ENCODE results near the gene NACC2.

Gene NACC2

GRCh38 chr9:136087741-136088480 is 7.2 kb downstream of the NACC2 start:
- Histone ChIP-seq H2BK12ac (ENCODE audit: low read length) (no peak overlapping the region), H4K8ac (ENCODE audit: low read depth, low read length) (no peak overlapping the region), H2AFZ (ENCODE audit: insufficient read depth, low read length, poor library complexity) (no peak overlapping the region), H2BK5ac (ENCODE audit: low read depth, low read length, poor library complexity) (no peak overlapping the region), H3K27me3 (ENCODE audit: insufficient read depth, low read length) (no peaks in the 10 kb centered on the region), H2AK5ac (ENCODE audit: low read length) (no peak overlapping the region), H3K4me1 (ENCODE audit: control insufficient read depth in 1 of 2, insufficient read depth in 2 of 2, low read length in 2 of 2) (peaks cover 18 to 22% of the 10 kb centered on the region in 2 experiments), H3K9me3 (ENCODE audit: insufficient read depth, low read depth, low read length) (no peaks in the 10 kb centered on the region), H3K4me3 (ENCODE audit: low read depth, low read length) (no peak overlapping the region), H2BK120ac (ENCODE audit: insufficient read depth, low read length, poor library complexity) (no peak overlapping the region), H3K36me3 (ENCODE audit: control insufficient read depth in 1 of 2, insufficient read depth in 2 of 2, low read length in 2 of 2) (peaks cover 7% of the 10 kb centered on the region in 2 experiments), H3K79me2 (ENCODE audit: control insufficient read depth, insufficient read depth, low read length, poor library complexity) (peaks cover 4% of the 10 kb centered on the region), H3K9ac (ENCODE audit: low read length) (no peak overlapping the region), H4K91ac (ENCODE audit: low read depth, low read length) (no peak overlapping the region), H3K4me2 (ENCODE audit: low read length) (no peak overlapping the region), H3K14ac (ENCODE audit: low read length) (no peak overlapping the region), H3K4ac (ENCODE audit: low read depth, low read length) (no peak overlapping the region), H3K18ac (ENCODE audit: low read length) (no peak overlapping the region), H3K23ac (ENCODE audit: low read length) (no peak overlapping the region), H3K79me1 (ENCODE audit: low read length) (peaks cover 12% of the 10 kb centered on the region), H3K27ac (ENCODE audit: low read depth, low read length) (no peak overlapping the region), H4K12ac (ENCODE audit: low read depth, low read length) (no peak overlapping the region)
- DNase-seq: no peak
- no CpG with 5 or more reads among the region's 24 CpGs for WGBS (ENCODE audit: extremely low coverage, insufficient coverage, insufficient read length)

- H3K27me3 ChIP-seq (ENCODE audit: insufficient read depth, low read length): no peaks in the 10 kb centered on the region
- peak overlapping the region; percentile 12 for H3K4ac ChIP-seq (ENCODE audit: low read depth, low read length)
- H2BK12ac ChIP-seq (ENCODE audit: low read length): no peak overlapping the region
- no peak overlapping the region for H3K27ac ChIP-seq (ENCODE audit: low read depth, low read length)
- H3K36me3 ChIP-seq (ENCODE audit: control insufficient read depth in 1 of 2, insufficient read depth in 2 of 2, low read length in 2 of 2): peaks cover 1 to 7% of the 10 kb centered on the region in 2 experiments
- WGBS (ENCODE audit: extremely low coverage, insufficient coverage, insufficient read length): no CpG with 5 or more reads among the region's 21 CpGs
- no peak overlapping the region for H4K91ac ChIP-seq (ENCODE audit: low read depth, low read length)
- H2BK120ac ChIP-seq (ENCODE audit: insufficient read depth, low read length, poor library complexity): no peak overlapping the region
- H3K18ac ChIP-seq (ENCODE audit: low read length): no peak overlapping the region
- no peak overlapping the region for H4K8ac ChIP-seq (ENCODE audit: low read depth, low read length)
- H3K4me2 ChIP-seq (ENCODE audit: low read length): no peak overlapping the region
- H3K79me2 ChIP-seq (ENCODE audit: control insufficient read depth, insufficient read depth, low read length, poor library complexity): peaks cover 2% of the 10 kb centered on the region
- no peak overlapping the region for H2AK5ac ChIP-seq (ENCODE audit: low read length)
- H2AFZ ChIP-seq (ENCODE audit: insufficient read depth, low read length, poor library complexity): no peak overlapping the region
- no peak overlapping the region for H3K4me3 ChIP-seq (ENCODE audit: low read depth, low read length)
- no peak overlapping the region for H3K23ac ChIP-seq (ENCODE audit: low read length)
- H3K4me1 ChIP-seq (ENCODE audit: control insufficient read depth in 1 of 2, insufficient read depth in 2 of 2, low read length in 2 of 2): peaks cover 15 to 18% of the 10 kb centered on the region in 2 experiments
- no peak overlapping the region for H3K14ac ChIP-seq (ENCODE audit: low read length)
- no peak overlapping the region for H4K12ac ChIP-seq (ENCODE audit: low read depth, low read length)
- H2BK5ac ChIP-seq (ENCODE audit: low read depth, low read length, poor library complexity): no peak overlapping the region
- no peak for DNase-seq
- H3K9me3 ChIP-seq (ENCODE audit: insufficient read depth, low read depth, low read length): no peaks in the 10 kb centered on the region
- peaks cover 10% of the 10 kb centered on the region for H3K79me1 ChIP-seq (ENCODE audit: low read length)
- no peak overlapping the region for H3K9ac ChIP-seq (ENCODE audit: low read length)
These were observed 7.9 kb downstream of the NACC2 start for GRCh38 chr9:136086951-136087740.

GRCh38 chr9:136086213-136086881 is 8.7 kb downstream of the NACC2 start:
- H2BK12ac ChIP-seq (ENCODE audit: low read length): no peak overlapping the region
- H4K12ac ChIP-seq (ENCODE audit: low read depth, low read length): no peak overlapping the region
- no peaks in the 10 kb centered on the region for H3K79me2 ChIP-seq (ENCODE audit: control insufficient read depth, insufficient read depth, low read length, poor library complexity)
- peaks cover 4% of the 10 kb centered on the region for H3K79me1 ChIP-seq (ENCODE audit: low read length)
- no peak overlapping the region for H2BK120ac ChIP-seq (ENCODE audit: insufficient read depth, low read length, poor library complexity)
- no peak overlapping the region for H3K14ac ChIP-seq (ENCODE audit: low read length)
- no peak overlapping the region for H4K91ac ChIP-seq (ENCODE audit: low read depth, low read length)
- no peak overlapping the region for H2AK5ac ChIP-seq (ENCODE audit: low read length)
- no peak for DNase-seq
- H3K27me3 ChIP-seq (ENCODE audit: insufficient read depth, low read length): no peaks in the 10 kb centered on the region
- H4K8ac ChIP-seq (ENCODE audit: low read depth, low read length): no peak overlapping the region
- no CpG with 5 or more reads among the region's 24 CpGs for WGBS (ENCODE audit: extremely low coverage, insufficient coverage, insufficient read length)
- no peak overlapping the region for H2AFZ ChIP-seq (ENCODE audit: insufficient read depth, low read length, poor library complexity)
- peaks cover 8 to 10% of the 10 kb centered on the region in 2 experiments for H3K4me1 ChIP-seq (ENCODE audit: control insufficient read depth in 1 of 2, insufficient read depth in 2 of 2, low read length in 2 of 2)
- no peaks in the 10 kb centered on the region for H3K9me3 ChIP-seq (ENCODE audit: insufficient read depth, low read depth, low read length)
- H3K23ac ChIP-seq (ENCODE audit: low read length): no peak overlapping the region
- H3K4me3 ChIP-seq (ENCODE audit: low read depth, low read length): no peak overlapping the region
- H3K36me3 ChIP-seq (ENCODE audit: control insufficient read depth in 1 of 2, insufficient read depth in 2 of 2, low read length in 2 of 2): peaks cover 0 to 7% of the 10 kb centered on the region in 2 experiments
- H3K9ac ChIP-seq (ENCODE audit: low read length): no peak overlapping the region
- H3K4ac ChIP-seq (ENCODE audit: low read depth, low read length): no peak overlapping the region
- no peak overlapping the region for H3K27ac ChIP-seq (ENCODE audit: low read depth, low read length)
- H3K18ac ChIP-seq (ENCODE audit: low read length): no peak overlapping the region
- no peak overlapping the region for H3K4me2 ChIP-seq (ENCODE audit: low read length)
- H2BK5ac ChIP-seq (ENCODE audit: low read depth, low read length, poor library complexity): no peak overlapping the region

GRCh38 chr9:136085815-136086212 is 9.3 kb downstream of the NACC2 start:
- Histone ChIP-seq H4K91ac (ENCODE audit: low read depth, low read length) (no peak overlapping the region), H3K4ac (ENCODE audit: low read depth, low read length) (no peak overlapping the region), H3K4me2 (ENCODE audit: low read length) (no peak overlapping the region), H4K8ac (ENCODE audit: low read depth, low read length) (no peak overlapping the region), H3K4me1 (ENCODE audit: control insufficient read depth in 1 of 2, insufficient read depth in 2 of 2, low read length in 2 of 2) (peaks cover 3 to 4% of the 10 kb centered on the region in 2 experiments), H2BK12ac (ENCODE audit: low read length) (no peak overlapping the region), H3K27me3 (ENCODE audit: insufficient read depth, low read length) (no peaks in the 10 kb centered on the region), H2AK5ac (ENCODE audit: low read length) (no peak overlapping the region), H3K18ac (ENCODE audit: low read length) (no peak overlapping the region), H3K9ac (ENCODE audit: low read length) (no peak overlapping the region), H3K79me2 (ENCODE audit: control insufficient read depth, insufficient read depth, low read length, poor library complexity) (no peaks in the 10 kb centered on the region), H3K79me1 (ENCODE audit: low read length) (peaks cover under 1% of the 10 kb centered on the region), H3K9me3 (ENCODE audit: insufficient read depth, low read depth, low read length) (no peaks in the 10 kb centered on the region), H3K36me3 (ENCODE audit: control insufficient read depth in 1 of 2, insufficient read depth in 2 of 2, low read length in 2 of 2) (peaks cover 0 to 7% of the 10 kb centered on the region in 2 experiments), H2AFZ (ENCODE audit: insufficient read depth, low read length, poor library complexity) (no peak overlapping the region), H3K23ac (ENCODE audit: low read length) (no peak overlapping the region), H3K4me3 (ENCODE audit: low read depth, low read length) (no peak overlapping the region), H4K12ac (ENCODE audit: low read depth, low read length) (no peak overlapping the region), H3K14ac (ENCODE audit: low read length) (no peak overlapping the region), H3K27ac (ENCODE audit: low read depth, low read length) (no peak overlapping the region), H2BK5ac (ENCODE audit: low read depth, low read length, poor library complexity) (no peak overlapping the region), H2BK120ac (ENCODE audit: insufficient read depth, low read length, poor library complexity) (no peak overlapping the region)
- no peak for DNase-seq
- WGBS (ENCODE audit: extremely low coverage, insufficient coverage, insufficient read length): no CpG with 5 or more reads among the region's 16 CpGs

Data from trophoblast cell (in vitro differentiated cells and primary cell).